HepG2 (cell line): ENCODE measurements around the gene CCNYL1. TPM values are rescaled to one million over a fixed set of nuclear protein-coding genes. Genes with fewer than 3 reads are reported as not detected.

Source experiments
- ATAC-seq: fragments of 200-7000 bp; cut with Tn5 transposase; 3 replicates; pipeline ENCODE4 v1.9.1; 2020; ENCODE audit warnings: mild to moderate bottlenecking, moderate library complexity
- BruUV-seq: library from RNA; stranded (reverse); fragments of 400-500 nt; replicated peaks from 2 replicates; lab custom pipeline; 2021; lab: Mats Ljungman, UMichigan
- CTCF ChIA-PET: fragments of 300-600 bp; formaldehyde crosslinking; extraction: SDS; loops from one replicate; lab custom pipeline; 2021; ENCODE audit warnings: low total read pairs, inconsistent platforms, low intra/inter-chr PET ratio; lab: Yijun Ruan, JAX
- POLR2A ChIA-PET: fragments of 350-600 bp; sonication (Branson Sonifier 250); formaldehyde crosslinking; loops from one replicate; lab custom pipeline; 2020; ENCODE audit warnings: antibody characterized with exemption, inconsistent platforms; lab: Yijun Ruan, JAX
- DNase-seq: peaks from one replicate; pipeline ENCODE4 v3.0.0-alpha.2; 2015; ENCODE audit warnings: low spot score
- FAIRE-seq: peaks from 3 replicates; lab custom pipeline; 2011; peaks lifted over from hg19 to GRCh38; lab: Jason Lieb, UNC
- H2AFZ ChIP-seq: one replicate; pipeline ENCODE4 v1.6.1; 2011; ENCODE audit warnings: low read length, inconsistent platforms
- H3K27ac ChIP-seq: fragments of 300-600 bp; 3 replicates; pipeline ENCODE4 v1.8.0; 2011; ENCODE audit warnings: mixed run types, mild to moderate bottlenecking, mixed read lengths, low read length, inconsistent platforms; ENCODE audit not compliant: insufficient read depth; ENCODE audit errors: extremely low read length
- H3K27me3 ChIP-seq, 2 experiments: fragments of 200-600 bp in 1 of 2; 2 replicates in 1 of 2; 3 replicates in 1 of 2; pipeline versions ENCODE4 v1.6.0 to v1.8.0; 2011; ENCODE audit warnings: low read length in 2 of 2, mild to moderate bottlenecking in 2 of 2, moderate library complexity in 2 of 2, inconsistent platforms in 1 of 2; ENCODE audit not compliant: insufficient read depth in 2 of 2, control insufficient read depth in 1 of 2
- H3K36me3 ChIP-seq, 2 experiments: fragments of 200-600 bp in 1 of 2; replicated peaks in 1 of 2; 2 replicates in 1 of 2; 3 replicates in 1 of 2; pipeline versions ENCODE4 v1.5.1 to v1.8.0; 2011; ENCODE audit warnings: low read length in 2 of 2, inconsistent platforms in 1 of 2; ENCODE audit not compliant: insufficient read depth in 2 of 2, control insufficient read depth in 1 of 2
- H3K4me1 ChIP-seq: 2 replicates; pipeline ENCODE4 v1.5.1; 2012; ENCODE audit warnings: low read length, inconsistent platforms; ENCODE audit not compliant: insufficient read depth
- H3K4me2 ChIP-seq: 2 replicates; pipeline ENCODE4 v1.6.0; 2011; ENCODE audit warnings: low read depth, low read length, inconsistent platforms
- H3K4me3 ChIP-seq, 3 experiments: fragments of 200-600 bp in 1 of 3; sonication (generic), shearing (Covaris generic) in 1 of 3; replicated peaks in 1 of 3; 2 replicates each; pipeline ENCODE4 v1.5.1; 2011 to 2016; ENCODE audit warnings: low read length in 3 of 3, inconsistent platforms in 2 of 3, low read depth in 2 of 3, mild to moderate bottlenecking in 2 of 3, control low read depth in 1 of 3, mixed read lengths in 1 of 3; ENCODE audit not compliant: insufficient read depth in 1 of 3
- H3K79me2 ChIP-seq: one replicate; pipeline ENCODE4 v1.6.1; 2011; ENCODE audit warnings: low read length, inconsistent platforms; ENCODE audit not compliant: insufficient read depth
- H3K9ac ChIP-seq: 2 replicates; pipeline ENCODE4 v1.6.0; 2011; ENCODE audit warnings: mild to moderate bottlenecking, low read depth, low read length, inconsistent platforms; ENCODE audit not compliant: insufficient read depth
- H3K9me3 ChIP-seq: 2 replicates; pipeline ENCODE4 v1.5.1; 2012; ENCODE audit warnings: mild to moderate bottlenecking, low read length
- H4K20me1 ChIP-seq: 2 replicates; pipeline ENCODE4 v1.6.0; 2011; ENCODE audit warnings: inconsistent platforms, mild to moderate bottlenecking, low read length, moderate library complexity; ENCODE audit not compliant: insufficient read depth
- BORCS8-MEF2B ChIP-seq: sonication (generic); formaldehyde crosslinking; IDR thresholded peaks from 2 replicates; pipeline ENCODE4 v1.8.0; 2022; ENCODE audit warnings: mild to moderate bottlenecking, missing genetic modification reagents
- CREBL2 ChIP-seq: sonication (generic); formaldehyde crosslinking; IDR thresholded peaks from 2 replicates; pipeline ENCODE4 v1.8.1; 2023; ENCODE audit warnings: missing genetic modification reagents, mild to moderate bottlenecking, borderline replicate concordance
- EP300 ChIP-seq, 3 experiments: sonication (generic) in 1 of 3; formaldehyde crosslinking in 1 of 3; IDR thresholded peaks; 2 replicates each; pipeline versions ENCODE4 v1.5.1 to v1.6.1; 2011 to 2020; ENCODE audit warnings: low read depth in 2 of 3, low read length in 2 of 3, borderline replicate concordance in 1 of 3, improper control_type of control experiment in 1 of 3, mild to moderate bottlenecking in 1 of 3, missing genetic modification reagents in 1 of 3, moderate library complexity in 1 of 3
- FIP1L1 ChIP-seq: fragments of 200-400 bp; formaldehyde crosslinking; IDR thresholded peaks from 2 replicates; pipeline ENCODE4 v1.6.1; 2018; ENCODE audit warnings: low read depth, mild to moderate bottlenecking, low read length, moderate library complexity, borderline replicate concordance; ENCODE audit not compliant: insufficient read depth
- HMG20A ChIP-seq: IDR thresholded peaks from 2 replicates; pipeline ENCODE4 v1.6.1; 2016; ENCODE audit warnings: borderline replicate concordance
- HNF4A ChIP-seq: sonication (generic); formaldehyde crosslinking; IDR thresholded peaks from 2 replicates; pipeline ENCODE4 v1.4.0; 2020; ENCODE audit warnings: missing genetic modification reagents
- MAX ChIP-seq: IDR thresholded peaks from 2 replicates; pipeline ENCODE4 v1.6.1; 2012; ENCODE audit warnings: inconsistent platforms
- MTA3 ChIP-seq: sonication (generic); formaldehyde crosslinking; IDR thresholded peaks from 2 replicates; pipeline ENCODE4 v1.4.0; 2020; ENCODE audit warnings: missing genetic modification reagents
- NR2C2 ChIP-seq: sonication (generic); formaldehyde crosslinking; IDR thresholded peaks from 2 replicates; pipeline ENCODE4 v1.4.0; 2020; ENCODE audit warnings: missing genetic modification reagents, mild to moderate bottlenecking, moderate library complexity, borderline replicate concordance
- POLR2A ChIP-seq, 2 experiments: IDR thresholded peaks; 2 replicates each; pipeline ENCODE4 v1.6.1; 2011; ENCODE audit warnings: low read depth in 2 of 2, low read length in 2 of 2, mild to moderate bottlenecking in 1 of 2, moderate library complexity in 1 of 2; ENCODE audit not compliant: insufficient read depth in 1 of 2
- PRDM10 ChIP-seq: sonication (generic); formaldehyde crosslinking; IDR thresholded peaks from 2 replicates; pipeline ENCODE4 v1.4.0; 2020; ENCODE audit warnings: low read depth, missing genetic modification reagents
- RNF2 ChIP-seq: fragments of 450-650 bp; conservative IDR thresholded peaks from 2 replicates; pipeline ENCODE4 v1.6.1; 2016; ENCODE audit warnings: low read depth
- SMAD3 ChIP-seq: sonication (generic); formaldehyde crosslinking; IDR thresholded peaks from 2 replicates; pipeline ENCODE4 v1.4.0; 2020; ENCODE audit warnings: missing genetic modification reagents
- ZBTB3 ChIP-seq: sonication (generic); formaldehyde crosslinking; IDR thresholded peaks from 2 replicates; pipeline ENCODE4 v1.4.0; 2020; ENCODE audit warnings: low read depth, mild to moderate bottlenecking, moderate library complexity, missing genetic modification reagents, borderline replicate concordance
- ZNF180 ChIP-seq: sonication (generic); formaldehyde crosslinking; IDR thresholded peaks from 2 replicates; pipeline ENCODE4 v1.4.0; 2020; ENCODE audit warnings: low read depth, missing genetic modification reagents, borderline replicate concordance
- ZNF225 ChIP-seq: sonication (generic); formaldehyde crosslinking; IDR thresholded peaks from 2 replicates; pipeline ENCODE4 v1.4.0; 2020; ENCODE audit warnings: mild to moderate bottlenecking, missing genetic modification reagents
- ZNF251 ChIP-seq: sonication (generic); formaldehyde crosslinking; IDR thresholded peaks from 2 replicates; pipeline ENCODE4 v1.9.0; 2021; ENCODE audit warnings: mild to moderate bottlenecking, missing genetic modification reagents
- ZNF296 ChIP-seq: sonication (generic); formaldehyde crosslinking; conservative IDR thresholded peaks from 2 replicates; pipeline ENCODE4 v1.5.0; 2020; ENCODE audit warnings: mild to moderate bottlenecking, missing genetic modification reagents
- ZNF550 ChIP-seq: sonication (generic); formaldehyde crosslinking; IDR thresholded peaks from 2 replicates; pipeline ENCODE4 v1.4.0; 2020; ENCODE audit warnings: mild to moderate bottlenecking, missing genetic modification reagents, borderline replicate concordance
- ZNF558 ChIP-seq: sonication (generic); formaldehyde crosslinking; IDR thresholded peaks from 2 replicates; pipeline ENCODE4 v1.9.0; 2022; ENCODE audit warnings: mild to moderate bottlenecking, missing genetic modification reagents, borderline replicate concordance
- ZNF670 ChIP-seq: sonication (generic); formaldehyde crosslinking; IDR thresholded peaks from 2 replicates; pipeline ENCODE4 v1.8.0; 2022; ENCODE audit warnings: mild to moderate bottlenecking, missing genetic modification reagents, borderline replicate concordance
- ZNF788 ChIP-seq: sonication (generic); formaldehyde crosslinking; IDR thresholded peaks from 2 replicates; pipeline ENCODE4 v1.5.0; 2020; ENCODE audit warnings: mild to moderate bottlenecking, missing genetic modification reagents, borderline replicate concordance
- ZNF883 ChIP-seq: sonication (generic); formaldehyde crosslinking; IDR thresholded peaks from 2 replicates; pipeline ENCODE4 v1.5.1; 2020; ENCODE audit warnings: mild to moderate bottlenecking, missing genetic modification reagents; ENCODE audit errors: not compliant biosample characterization
- WGBS: methylation state at CpG from one replicate; pipeline ENCODE4 v1.1.6; 2017; ENCODE audit warnings: low lambda C conversion rate; 5-methylcytosine and 5-hydroxymethylcytosine counted together
- in situ Hi-C: cut with HindIII; loops from 2 replicates; pipeline ENCODE4 v1.10.0; 2017; ENCODE audit warnings: low pct_unique_long_range_greater_than_20kb; ENCODE audit not compliant: extremely low pct_ligation_motif_present
- intact Hi-C: fragments of 100-400 bp; cut with micrococcal nuclease; formaldehyde crosslinking; loops from one replicate; pipeline ENCODE4 v1.10.0; 2022; ENCODE audit not compliant: unreplicated experiment
- polyA plus RNA-seq, 8 experiments: library from polyadenylated mRNA; depleted of rRNA in 3 of 8; stranded (reverse) in 7 of 8; unstranded in 1 of 8; fragments of >200 nt; fragmentation: Illumina TruSeq in 4 of 8; extraction: Trizol in 4 of 8; gene quantifications; 2 replicates each; pipeline versions ENCODE4 v1.2.1 to v1.2.3, GENCODE V29; 2011 to 2016; ENCODE audit warnings: low read depth in 4 of 8, missing spikeins in 1 of 8, mixed read lengths in 1 of 8; ENCODE audit not compliant: insufficient read depth in 1 of 8
- total RNA-seq, 5 experiments: library from RNA; depleted of rRNA; stranded (reverse); fragments of >200 nt; fragmentation: Illumina TruSeq; extraction: Trizol; gene quantifications; 2 replicates each; pipeline ENCODE4 v1.2.3, GENCODE V29; 2016; ENCODE audit warnings: low read depth in 1 of 5

CCNYL1 gene
- total and polyA plus RNA-seq, 2 of the 13 experiments (the other 11 are each of a cell fraction or from before 2014, with no cell fraction given): 12.5 to 16.2 TPM

- ChIA-PET POLR2A (interaction anchor here (0.9 to 3.6 kb wide), 13 partner anchors 8 to 259 kb away, joined by 3 to 30 read pairs (median 8); no protein-coding TSS in a partner anchor), CTCF (no interaction called here)
- Histone ChIP-seq H3K27ac (no peak overlapping the region), H3K79me2 (no peaks in the 10 kb centered on the region), H3K9me3 (no peaks in the 10 kb centered on the region), H3K4me3 (no peak overlapping the region), H3K9ac (no peak overlapping the region), H4K20me1 (no peaks in the 10 kb centered on the region), H3K4me1 (peaks cover 73% of the 10 kb centered on the region), H3K4me2 (peak overlapping the region; percentile 10; the same call in 1 of the 2 replicates), H2AFZ (no peak overlapping the region), H3K36me3 (no peaks in the 10 kb centered on the region), H3K27me3 (no peaks in the 10 kb centered on the region)
- intact Hi-C loops (no loop called here), in situ Hi-C loops (no loop called here)
- DNase-seq (peak; percentile 61), ATAC-seq (peak; percentile 79), FAIRE-seq (no peak)
- WGBS: 30% methylated on average over 3 of the region's 3 CpGs
- no TSS peak for BruUV-seq
- no peak for TF ChIP-seq PRDM10 (CRISPR knock-in tag)
- TF ChIP-seq HNF4A (CRISPR knock-in tag): peak; percentile 73
- no peak for TF ChIP-seq ZNF788 (CRISPR knock-in tag)
- TF ChIP-seq HMG20A (CRISPR knock-in tag): 0 out of 2 replicates have a peak, but pooled peaks have one; percentile 11
- TF ChIP-seq ZNF251: no peak
- no peak for TF ChIP-seq POLR2A (IDR thresholded peaks at IDR 0.05; ENCODE audit: insufficient read depth in 1 of 2, low read depth in 2 of 2, low read length in 2 of 2)
- no peak for TF ChIP-seq SMAD3 (CRISPR knock-in tag)
- TF ChIP-seq CREBL2 (CRISPR knock-in tag): no peak
- TF ChIP-seq MAX: no peak
- TF ChIP-seq EP300 (IDR thresholded peaks at IDR 0.05; ENCODE audit: low read depth in 2 of 2, low read length in 2 of 2): no peak
- TF ChIP-seq EP300 (CRISPR knock-in tag; IDR thresholded peaks at IDR 0.05; ENCODE audit: borderline replicate concordance): no peak
- no peak for TF ChIP-seq FIP1L1
- no peak for TF ChIP-seq ZNF180 (CRISPR knock-in tag)
- no peak for TF ChIP-seq ZBTB3
- no peak for TF ChIP-seq NR2C2
- no peak for TF ChIP-seq ZNF558
- no peak for TF ChIP-seq MTA3
- TF ChIP-seq ZNF670 (CRISPR knock-in tag): no peak
- TF ChIP-seq ZNF883 (CRISPR knock-in tag): no peak
- TF ChIP-seq RNF2: no peak
- TF ChIP-seq ZNF550 (CRISPR knock-in tag): no peak
- no peak for TF ChIP-seq ZNF225 (CRISPR knock-in tag)
- TF ChIP-seq ZNF296 (CRISPR knock-in tag): no peak
- no peak for TF ChIP-seq BORCS8-MEF2B (CRISPR knock-in tag)
These were observed 64.0 kb downstream of the CCNYL1 start for GRCh38 chr2:207775473-207775872.
